Small intestine (tissue), 7 donors: ENCODE measurements around the gene ZDHHC5. TPM values are rescaled to one million over a fixed set of nuclear protein-coding genes. Genes with fewer than 3 reads are reported as not detected.

ENCODE experiments used
- DNase-seq, 2 donors: peaks; one replicate each; pipeline versions ENCODE4 v3.0.0 to v3.0.0-alpha.2; 2013
- FAIRE-seq: peaks from 2 replicates; lab custom pipeline; 2012; peaks lifted over from hg19 to GRCh38; lab: Jason Lieb, UNC
- H3K27ac ChIP-seq, 3 donors: one replicate each; pipeline ENCODE4 v1.5.1; 2013; ENCODE audit warnings: low read length in 2 of 3, mild to moderate bottlenecking in 2 of 3, control low read depth in 1 of 3, inconsistent platforms in 1 of 3, low read depth in 1 of 3, moderate library complexity in 1 of 3
- H3K27me3 ChIP-seq, 3 donors: one replicate each; pipeline ENCODE4 v1.6.1; 2013; ENCODE audit warnings: low read length in 3 of 3, inconsistent platforms in 1 of 3; ENCODE audit not compliant: control insufficient read depth in 3 of 3, insufficient read depth in 3 of 3
- H3K36me3 ChIP-seq, 3 donors: one replicate each; pipeline ENCODE4 v1.6.1; 2013; ENCODE audit warnings: low read length in 3 of 3, inconsistent platforms in 1 of 3, low read depth in 1 of 3, mild to moderate bottlenecking in 1 of 3, moderate library complexity in 1 of 3; ENCODE audit not compliant: control insufficient read depth in 3 of 3, insufficient read depth in 2 of 3
- H3K4me1 ChIP-seq, 3 donors: one replicate each; pipeline ENCODE4 v1.6.1; 2013; ENCODE audit warnings: low read length in 2 of 3, inconsistent platforms in 1 of 3, low read depth in 1 of 3, mild to moderate bottlenecking in 1 of 3, moderate library complexity in 1 of 3; ENCODE audit not compliant: control insufficient read depth in 3 of 3, insufficient read depth in 2 of 3
- H3K4me3 ChIP-seq, 3 donors: one replicate each; pipeline ENCODE4 v1.5.1; 2013; ENCODE audit warnings: low read length in 3 of 3, control low read depth in 1 of 3, inconsistent platforms in 1 of 3, low read depth in 1 of 3, mild to moderate bottlenecking in 1 of 3, moderate library complexity in 1 of 3
- H3K9me3 ChIP-seq, 2 donors: one replicate each; pipeline ENCODE4 v1.6.1; 2013; ENCODE audit warnings: low read depth in 1 of 2, low read length in 1 of 2; ENCODE audit not compliant: control insufficient read depth in 2 of 2, insufficient read depth in 1 of 2
- WGBS, 3 donors: extraction: QIAGEN DNeasy Blood & Tissue Kit; methylation state at CpG; one replicate each; pipeline ENCODE4 v1.1.7; 2013; 5-methylcytosine and 5-hydroxymethylcytosine counted together
- polyA plus RNA-seq, 4 donors: library from polyadenylated mRNA; stranded (reverse) in 3 of 4; unstranded in 1 of 4; fragments of 200-250 nt in 3 of 4; fragments of 120-200 nt in 1 of 4; gene quantifications; one replicate each; pipeline versions ENCODE4 v1.2.1 to v1.2.3, GENCODE V29; 2013
- donor health status: healthy with polysubstance abuse.
- donor health status: control.
- donor health status: control.
- donor health status: Bipolar disorder and iron deficiency.
- donor health status: healthy.

ZDHHC5 gene
- polyA plus RNA-seq, 4 donors: 19.5 to 46.7 (median 30.6) TPM

GRCh38 chr11:57735619-57736298, 67.8 kb downstream of the ZDHHC5 start:
- DNase-seq (peak; percentile 26 to 51), FAIRE-seq (no peak)
- H3K9me3 ChIP-seq: no peaks in the 10 kb centered on the region
- peak overlapping the region in 1 of 3 donors; percentile 74 for H3K27ac ChIP-seq
- WGBS, 3 donors: 67 to 75% (median 72%) methylated on average over 3 of the region's 3 CpGs
- H3K4me1 ChIP-seq: peaks cover 0 to 12% (median 0%) of the 10 kb centered on the region in 3 donors
- peaks cover 3 to 38% (median 6%) of the 10 kb centered on the region in 3 donors for H3K36me3 ChIP-seq
- H3K27me3 ChIP-seq: no peaks in the 10 kb centered on the region
- H3K4me3 ChIP-seq: no peak overlapping the region

- FAIRE-seq: no peak
- H3K36me3 ChIP-seq: peaks cover 10 to 49% (median 16%) of the 10 kb centered on the region in 3 donors
- DNase-seq: peak; percentile 98
- no peaks in the 10 kb centered on the region for H3K9me3 ChIP-seq
- H3K27ac ChIP-seq: peak within 1 kb of the TSS; percentile 92 to 97 (median 96)
- no peaks in the 10 kb centered on the region for H3K27me3 ChIP-seq
- 0 to 1% (median 0%) methylated on average over 68 to 75 of the region's 75 CpGs for WGBS, 3 donors
- peak within 1 kb of the TSS; percentile 89 to 95 (median 94) for H3K4me3 ChIP-seq
- peaks cover 0 to 8% (median 6%) of the 10 kb centered on the region in 3 donors for H3K4me1 ChIP-seq
Observed at GRCh38 chr11:57741132-57742086, 73.5 kb downstream of the ZDHHC5 start, which contains the start of gene SELENOH. Gene SELENOH (plus strand): TSS chr11:57741491. CDS start chr11:57741596, 105 bp downstream.

GRCh38 chr11:57742087-57742452, 74.2 kb downstream of the ZDHHC5 start:
- Histone ChIP-seq H3K36me3 (peaks cover 10 to 46% (median 16%) of the 10 kb centered on the region in 3 donors), H3K27me3 (no peaks in the 10 kb centered on the region), H3K9me3 (no peaks in the 10 kb centered on the region), H3K27ac (peak overlapping the region; percentile 92 to 97 (median 96)), H3K4me3 (peak overlapping the region; percentile 89 to 95 (median 94)), H3K4me1 (peaks cover 0 to 8% (median 5%) of the 10 kb centered on the region in 3 donors)
- DNase-seq (no peak), FAIRE-seq (no peak)
- 2 to 3% (median 2%) methylated on average over 10 of the region's 10 CpGs for WGBS, 3 donors

- FAIRE-seq: no peak
- Histone ChIP-seq H3K36me3 (peaks cover 6 to 38% (median 9%) of the 10 kb centered on the region in 3 donors), H3K27me3 (no peaks in the 10 kb centered on the region), H3K4me1 (peaks cover 0 to 8% (median 5%) of the 10 kb centered on the region in 3 donors), H3K4me3 (no peak overlapping the region), H3K27ac (no peak overlapping the region), H3K9me3 (no peaks in the 10 kb centered on the region)
- WGBS, 3 donors: 83 to 85% (median 84%) methylated on average over 2 of the region's 2 CpGs
- DNase-seq: no peak
Observed at GRCh38 chr11:57744357-57744756, 76.4 kb downstream of the ZDHHC5 start.

- no peak overlapping the region for H3K4me3 ChIP-seq
- no peaks in the 10 kb centered on the region for H3K9me3 ChIP-seq
- H3K4me1 ChIP-seq: peaks cover 0 to 8% (median 5%) of the 10 kb centered on the region in 3 donors
- H3K36me3 ChIP-seq: peaks cover 6 to 34% (median 9%) of the 10 kb centered on the region in 3 donors
- H3K27me3 ChIP-seq: no peaks in the 10 kb centered on the region
- FAIRE-seq (no peak), DNase-seq (no peak)
- no peak overlapping the region for H3K27ac ChIP-seq
- WGBS, 3 donors: 90 to 91% (median 91%) methylated on average over 5 of the region's 5 CpGs
Observed at GRCh38 chr11:57745206-57745605, 77.3 kb downstream of the ZDHHC5 start.

GRCh38 chr11:57746920-57747319, 79.0 kb downstream of the ZDHHC5 start:
- 86 to 90% (median 86%) methylated on average over 1 of the region's 1 CpG for WGBS, 3 donors
- no peak for FAIRE-seq
- Histone ChIP-seq H3K36me3 (peaks cover 6 to 33% (median 9%) of the 10 kb centered on the region in 3 donors), H3K27me3 (no peaks in the 10 kb centered on the region), H3K9me3 (no peaks in the 10 kb centered on the region), H3K27ac (no peak overlapping the region), H3K4me3 (no peak overlapping the region), H3K4me1 (peaks cover 0 to 8% (median 7%) of the 10 kb centered on the region in 3 donors)
- DNase-seq: no peak

Other genes starting within 250 kb of the ZDHHC5 start
- 10 to 100 TPM in 2 of 4 donors, 1 to 10 TPM in 2; 2.4 to 13.8 (median 8.3) TPM for gene SLC43A3, start 241.0 kb upstream of the ZDHHC5 start, polyA plus RNA-seq
- under 1 TPM in 2 of 4 donors, not detected in 2; 0.70 to 0.87 TPM for gene RTN4RL2, start 207.6 kb upstream of the ZDHHC5 start, polyA plus RNA-seq
- gene SLC43A1, start 152.4 kb upstream of the ZDHHC5 start, polyA plus RNA-seq: 10 to 100 TPM in 2 of 4 donors, 1 to 10 TPM in 1, under 1 TPM in 1; 0.67 to 25.0 (median 7.9) TPM
- gene TIMM10, start 137.4 kb upstream of the ZDHHC5 start, polyA plus RNA-seq: 10 to 100 TPM; 26.0 to 84.8 (median 60.7) TPM
- under 1 TPM in 1 of 4 donors, not detected in 3; 0.58 TPM for gene SMTNL1, start 130.5 kb upstream of the ZDHHC5 start, polyA plus RNA-seq
- gene UBE2L6, start 100.4 kb upstream of the ZDHHC5 start, polyA plus RNA-seq: 10 to 100 TPM; 51.7 to 72.3 (median 58.7) TPM
- gene SERPING1, start 70.4 kb upstream of the ZDHHC5 start, polyA plus RNA-seq: 100 to 1,000 TPM in 1 of 4 donors, 10 to 100 TPM in 2, 1 to 10 TPM in 1; 5.4 to 201 (median 20.3) TPM
- gene YPEL4, start 18.2 kb upstream of the ZDHHC5 start, polyA plus RNA-seq: 1 to 10 TPM in 2 of 4 donors, under 1 TPM in 1, not detected in 1; 0.86 to 2.2 (median 1.4) TPM
- gene CLP1, start 10.4 kb upstream of the ZDHHC5 start, polyA plus RNA-seq: 10 to 100 TPM; 10.3 to 14.7 (median 13.0) TPM
- gene MED19, start 44.1 kb downstream of the ZDHHC5 start, polyA plus RNA-seq: 10 to 100 TPM; 12.4 to 18.4 (median 17.0) TPM
- gene TMX2, start 44.5 kb downstream of the ZDHHC5 start, polyA plus RNA-seq: 100 to 1,000 TPM in 1 of 4 donors, 10 to 100 TPM in 3; 43.4 to 152 (median 81.3) TPM
- 100 to 1,000 TPM in 3 of 4 donors, 10 to 100 TPM in 1; 78.3 to 148 (median 128) TPM for gene SELENOH, start 73.4 kb downstream of the ZDHHC5 start, polyA plus RNA-seq
- gene BTBD18, start 83.7 kb downstream of the ZDHHC5 start, polyA plus RNA-seq: under 1 TPM in 1 of 4 donors, not detected in 3; 0.10 TPM
- gene CTNND1, start 93.7 kb downstream of the ZDHHC5 start, polyA plus RNA-seq: 100 to 1,000 TPM in 2 of 4 donors, 10 to 100 TPM in 2; 62.2 to 195 (median 119) TPM